Placental epithelial cell (primary cell): Measurements from ENCODE around the gene PCDHB15. TPM values are rescaled to one million over a fixed set of nuclear protein-coding genes. Genes with fewer than 3 reads are reported as not detected.

Source experiments
- total RNA-seq: library from RNA; depleted of rRNA; stranded (reverse); fragments of >200 nt; gene quantifications from 2 replicates; pipeline ENCODE4 v1.2.3, GENCODE V29; 2012

The PCDHB15 gene
- 0.11 and 0.39 TPM in 2 replicates for total RNA-seq

GRCh38 chr5:141245250-141245717, at the start of gene PCDHB15:
PCDHB15 (plus strand) TSS chr5:141245395; CDS start chr5:141245579, 184 bp downstream.

DNA sequence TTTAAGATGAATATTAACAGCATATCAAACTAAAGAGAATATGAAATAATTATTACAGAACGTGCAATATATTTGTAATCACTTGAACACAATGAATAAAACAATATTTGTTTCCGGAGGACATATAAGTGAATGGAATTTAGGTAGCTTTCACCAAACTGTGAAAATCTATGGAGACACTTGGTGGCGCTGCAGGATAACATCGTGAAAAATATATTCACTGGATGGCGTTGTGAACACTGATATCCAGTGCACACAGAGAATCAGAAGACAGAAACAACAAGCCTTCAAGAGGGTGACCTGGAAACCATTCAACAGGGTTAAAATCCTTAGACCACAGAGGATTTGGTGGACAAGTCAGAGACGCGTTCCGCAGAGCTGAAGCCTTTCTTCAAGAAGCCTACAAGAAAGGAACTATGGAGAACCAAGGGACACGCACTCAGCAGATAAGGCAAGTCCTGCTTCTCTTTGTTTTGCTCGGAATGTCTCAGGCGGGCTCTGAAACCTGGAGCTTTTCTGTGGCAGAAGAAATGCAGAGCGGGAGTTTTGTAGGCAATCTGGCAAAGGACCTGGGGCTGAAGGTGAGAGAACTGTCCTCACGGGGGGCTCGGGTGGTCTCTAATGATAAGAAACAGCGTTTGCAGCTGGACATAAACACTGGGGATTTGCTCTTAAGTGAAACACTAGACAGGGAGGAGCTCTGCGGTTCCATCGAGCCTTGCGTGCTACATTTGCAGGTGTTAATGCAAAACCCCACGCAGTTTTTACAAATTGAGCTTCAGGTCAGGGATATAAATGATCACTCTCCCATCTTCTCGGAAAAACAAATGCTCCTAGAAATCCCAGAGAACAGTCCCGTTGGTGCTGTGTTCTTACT, 45.6 kb upstream of the PCDHB15 start, which contains the start of gene PCDHB11:
TSS of gene PCDHB11 (plus strand) at position 269 of the 877 bp plus-strand sequence. CDS start at position 417, 148 bp downstream.

DNA sequence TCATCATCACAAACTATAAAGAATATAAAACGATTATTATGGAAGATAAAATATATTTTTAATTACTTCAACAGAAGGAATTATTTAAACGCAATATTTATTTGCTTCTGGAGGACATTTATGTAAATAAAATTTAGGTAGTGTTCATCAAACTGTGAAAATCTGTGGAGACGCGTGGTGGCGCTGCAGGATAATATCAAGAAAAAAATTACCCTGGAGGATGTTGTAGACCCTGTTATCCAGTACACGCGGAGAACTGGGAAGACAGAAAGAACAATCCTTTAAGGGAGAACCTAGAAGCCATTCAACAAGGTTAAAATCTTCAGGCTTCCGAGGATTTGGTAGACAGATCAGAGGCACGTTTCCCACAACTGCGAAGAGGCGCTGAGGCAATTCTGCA, 36.7 kb upstream of the PCDHB15 start, which contains the start of gene PCDHB12:
TSS of gene PCDHB12 (plus strand) at position 242 of the 400 bp plus-strand sequence. CDS start 189 bp downstream, outside the sequence.

DNA sequence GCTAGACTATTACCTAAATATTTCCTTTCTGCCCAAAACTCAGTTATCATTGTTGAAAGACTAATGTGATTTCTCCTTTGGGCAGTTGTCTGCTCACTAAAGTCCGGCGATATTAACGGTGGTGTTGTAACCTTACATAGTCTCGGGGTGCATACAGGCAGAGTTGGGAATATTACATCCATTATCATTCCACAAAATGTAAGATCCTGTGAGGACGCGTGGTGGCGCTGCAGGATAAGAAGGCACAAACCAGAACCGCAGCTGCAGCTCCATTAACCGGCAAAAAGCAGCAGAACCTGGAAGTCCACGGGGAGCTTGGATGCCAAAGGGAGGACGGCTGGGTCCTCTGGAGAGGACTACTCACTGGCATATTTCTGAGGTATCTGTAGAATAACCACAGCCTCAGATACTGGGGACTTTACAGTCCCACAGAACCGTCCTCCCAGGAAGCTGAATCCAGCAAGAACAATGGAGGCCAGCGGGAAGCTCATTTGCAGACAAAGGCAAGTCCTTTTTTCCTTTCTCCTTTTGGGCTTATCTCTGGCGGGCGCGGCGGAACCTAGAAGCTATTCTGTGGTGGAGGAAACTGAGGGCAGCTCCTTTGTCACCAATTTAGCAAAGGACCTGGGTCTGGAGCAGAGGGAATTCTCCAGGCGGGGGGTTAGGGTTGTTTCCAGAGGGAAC, 31.4 kb upstream of the PCDHB15 start, which contains the start of gene PCDHB13:
TSS of gene PCDHB13 (plus strand) at position 264 of the 684 bp plus-strand sequence. CDS start at position 469, 205 bp downstream.

GRCh38 chr5:141223112-141223783, 21.9 kb upstream of the PCDHB15 start, which contains the start of gene PCDHB14:
PCDHB14 (plus strand) TSS chr5:141223343; CDS start chr5:141223506, 163 bp downstream.

Other genes with a start within 250 kb of the PCDHB15 start
- not detected in 2 replicates for gene PCDHB1, start 194.0 kb upstream of the PCDHB15 start, total RNA-seq
- 0.39 and 1.2 TPM in 2 replicates for gene PCDHB2, start 150.8 kb upstream of the PCDHB15 start, total RNA-seq
- gene PCDHB3, start 144.9 kb upstream of the PCDHB15 start, total RNA-seq = 0.11 and 0.39 TPM in 2 replicates
- gene PCDHB4, start 123.6 kb upstream of the PCDHB15 start, total RNA-seq = 0.22 and 0.39 TPM in 2 replicates
- under 0.01 and 0.54 TPM in 2 replicates for gene PCDHB5, start 110.2 kb upstream of the PCDHB15 start, total RNA-seq
- 0.11 and 0.39 TPM in 2 replicates for gene PCDHB6, start 95.3 kb upstream of the PCDHB15 start, total RNA-seq
- gene PCDHB7, start 72.8 kb upstream of the PCDHB15 start, total RNA-seq = 0.22 and 0.79 TPM in 2 replicates
- gene PCDHB8, start 67.6 kb upstream of the PCDHB15 start, total RNA-seq = under 0.01 TPM in 1 of 2 replicates, not detected in the other
- under 0.01 and 0.11 TPM in 2 replicates for gene PCDHB16, start 63.0 kb upstream of the PCDHB15 start, total RNA-seq
- gene PCDHB9, start 58.2 kb upstream of the PCDHB15 start, total RNA-seq = 0.54 TPM in 1 of 2 replicates, not detected in the other
- 0.39 TPM in 1 of 2 replicates, not detected in the other for gene PCDHB10, start 53.0 kb upstream of the PCDHB15 start, total RNA-seq
- 0.39 TPM in 1 of 2 replicates, not detected in the other for gene PCDHB11, start 45.8 kb upstream of the PCDHB15 start, total RNA-seq
- under 0.01 and 0.11 TPM in 2 replicates for gene PCDHB12, start 36.7 kb upstream of the PCDHB15 start, total RNA-seq
- 0.43 and 0.79 TPM in 2 replicates for gene PCDHB13, start 31.5 kb upstream of the PCDHB15 start, total RNA-seq
- 0.22 and 1.2 TPM in 2 replicates for gene PCDHB14, start 22.1 kb upstream of the PCDHB15 start, total RNA-seq
- 0.22 and 0.39 TPM in 2 replicates for gene SLC25A2, start 58.7 kb downstream of the PCDHB15 start, total RNA-seq
- 49.9 and 60.9 TPM in 2 replicates for gene TAF7, start 75.4 kb downstream of the PCDHB15 start, total RNA-seq
- gene PCDHGA1, start 85.1 kb downstream of the PCDHB15 start, total RNA-seq = 0.22 and 0.39 TPM in 2 replicates
- gene PCDHGA2, start 93.4 kb downstream of the PCDHB15 start, total RNA-seq = 0.43 and 1.2 TPM in 2 replicates
- gene PCDHGA3, start 98.4 kb downstream of the PCDHB15 start, total RNA-seq = 0.33 and 1.2 TPM in 2 replicates
- gene PCDHGB1, start 104.7 kb downstream of the PCDHB15 start, total RNA-seq = 0.98 and 2.0 TPM in 2 replicates
- 1.5 and 2.7 TPM in 2 replicates for gene PCDHGA4, start 109.6 kb downstream of the PCDHB15 start, total RNA-seq
- 0.33 and 2.4 TPM in 2 replicates for gene PCDHGB2, start 114.6 kb downstream of the PCDHB15 start, total RNA-seq
- 0.43 and 1.6 TPM in 2 replicates for gene PCDHGA5, start 118.8 kb downstream of the PCDHB15 start, total RNA-seq
- 3.1 and 5.9 TPM in 2 replicates for gene PCDHGB3, start 124.8 kb downstream of the PCDHB15 start, total RNA-seq
- 2.6 and 3.9 TPM in 2 replicates for gene PCDHGA6, start 128.5 kb downstream of the PCDHB15 start, total RNA-seq
- gene PCDHGA7, start 137.3 kb downstream of the PCDHB15 start, total RNA-seq = 2.8 and 5.5 TPM in 2 replicates
- 12.0 and 13.0 TPM in 2 replicates for gene PCDHGB4, start 142.3 kb downstream of the PCDHB15 start, total RNA-seq
- gene PCDHGA8, start 147.2 kb downstream of the PCDHB15 start, total RNA-seq = 1.2 and 3.5 TPM in 2 replicates
- gene PCDHGB5, start 152.6 kb downstream of the PCDHB15 start, total RNA-seq = 13.7 and 15.4 TPM in 2 replicates
- 4.3 and 5.7 TPM in 2 replicates for gene PCDHGA9, start 157.4 kb downstream of the PCDHB15 start, total RNA-seq
- 2.3 and 3.1 TPM in 2 replicates for gene PCDHGB6, start 162.6 kb downstream of the PCDHB15 start, total RNA-seq
- 4.4 and 9.4 TPM in 2 replicates for gene PCDHGA10, start 167.6 kb downstream of the PCDHB15 start, total RNA-seq
- 1.8 and 7.5 TPM in 2 replicates for gene PCDHGB7, start 172.3 kb downstream of the PCDHB15 start, total RNA-seq
- 6.2 and 9.0 TPM in 2 replicates for gene PCDHGA11, start 175.7 kb downstream of the PCDHB15 start, total RNA-seq
- 6.7 and 8.2 TPM in 2 replicates for gene PCDHGA12, start 185.1 kb downstream of the PCDHB15 start, total RNA-seq
- gene PCDHGC3, start 230.6 kb downstream of the PCDHB15 start, total RNA-seq = 9.4 and 10.3 TPM in 2 replicates
- 0.54 and 2.4 TPM in 2 replicates for gene PCDHGC4, start 239.6 kb downstream of the PCDHB15 start, total RNA-seq
- gene PCDHGC5, start 243.7 kb downstream of the PCDHB15 start, total RNA-seq = 0.22 and 1.6 TPM in 2 replicates